ENCODE results near the gene SEC24B.

SEC24B gene

DNA sequence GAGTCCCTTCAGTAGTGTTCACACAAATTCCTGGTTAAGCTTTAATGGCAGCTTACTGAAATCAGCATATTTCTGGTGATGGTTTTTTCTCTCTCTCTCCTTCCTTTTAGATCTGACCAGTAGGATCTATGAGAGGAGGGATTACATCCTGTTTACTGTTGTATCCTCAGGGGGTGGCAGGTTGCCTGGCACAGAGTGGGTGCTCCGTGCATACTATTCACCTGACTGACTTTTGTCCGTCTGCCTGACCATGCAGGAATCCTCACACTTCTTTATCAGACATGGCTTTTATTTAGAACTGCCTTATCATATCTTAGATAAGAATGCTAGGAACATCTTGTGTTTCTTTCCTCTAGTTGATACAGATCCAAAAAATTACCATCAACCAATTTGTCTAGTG, 156.0 kb downstream of the SEC24B start:
- no peak overlapping the region for H3K4me3 ChIP-seq (ENCODE audit: low read depth, low read length)
- TF ChIP-seq, protein P1, sequence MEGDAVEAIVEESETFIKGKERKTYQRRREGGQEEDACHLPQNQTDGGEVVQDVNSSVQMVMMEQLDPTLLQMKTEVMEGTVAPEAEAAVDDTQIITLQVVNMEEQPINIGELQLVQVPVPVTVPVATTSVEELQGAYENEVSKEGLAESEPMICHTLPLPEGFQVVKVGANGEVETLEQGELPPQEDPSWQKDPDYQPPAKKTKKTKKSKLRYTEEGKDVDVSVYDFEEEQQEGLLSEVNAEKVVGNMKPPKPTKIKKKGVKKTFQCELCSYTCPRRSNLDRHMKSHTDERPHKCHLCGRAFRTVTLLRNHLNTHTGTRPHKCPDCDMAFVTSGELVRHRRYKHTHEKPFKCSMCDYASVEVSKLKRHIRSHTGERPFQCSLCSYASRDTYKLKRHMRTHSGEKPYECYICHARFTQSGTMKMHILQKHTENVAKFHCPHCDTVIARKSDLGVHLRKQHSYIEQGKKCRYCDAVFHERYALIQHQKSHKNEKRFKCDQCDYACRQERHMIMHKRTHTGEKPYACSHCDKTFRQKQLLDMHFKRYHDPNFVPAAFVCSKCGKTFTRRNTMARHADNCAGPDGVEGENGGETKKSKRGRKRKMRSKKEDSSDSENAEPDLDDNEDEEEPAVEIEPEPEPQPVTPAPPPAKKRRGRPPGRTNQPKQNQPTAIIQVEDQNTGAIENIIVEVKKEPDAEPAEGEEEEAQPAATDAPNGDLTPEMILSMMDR (IDR thresholded peaks at IDR 0.05; ENCODE audit: borderline replicate concordance, insufficient read depth, low read depth, low read length) = no peak

Measured in GM12875 (cell line).